ENCODE measurements around the gene TIMM17B.

DNA sequence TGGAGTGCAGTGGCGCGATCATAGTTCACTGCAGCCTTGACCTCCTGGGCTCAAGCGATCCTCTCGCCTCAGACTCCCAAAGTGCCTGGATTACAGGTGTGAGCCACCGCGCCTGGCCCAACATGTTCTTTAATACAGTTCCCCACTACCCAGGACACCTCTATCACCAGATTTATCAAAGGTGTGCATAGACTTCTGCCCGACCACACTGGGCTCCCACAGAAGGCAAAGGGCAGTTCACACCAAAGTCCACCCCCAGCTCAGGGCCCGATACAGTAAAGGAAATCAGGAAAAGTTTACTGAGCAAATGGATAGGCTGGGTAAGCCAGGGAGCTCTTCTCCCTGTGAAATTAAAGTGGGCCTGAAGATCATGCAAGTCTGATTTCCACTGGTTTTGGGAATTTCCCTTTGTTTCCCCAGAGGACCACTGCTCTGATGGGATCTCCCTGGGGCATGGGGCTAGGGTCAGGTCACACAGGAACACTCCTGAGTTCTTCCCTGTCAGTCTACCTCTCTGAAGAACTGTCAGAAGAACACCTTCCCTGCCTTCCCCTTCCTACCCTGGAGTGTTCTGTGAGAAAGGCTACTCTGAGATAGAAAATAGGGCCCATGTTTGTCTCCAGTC lies 39.0 kb upstream of the TIMM17B start:
- TF ChIP-seq, protein P1, sequence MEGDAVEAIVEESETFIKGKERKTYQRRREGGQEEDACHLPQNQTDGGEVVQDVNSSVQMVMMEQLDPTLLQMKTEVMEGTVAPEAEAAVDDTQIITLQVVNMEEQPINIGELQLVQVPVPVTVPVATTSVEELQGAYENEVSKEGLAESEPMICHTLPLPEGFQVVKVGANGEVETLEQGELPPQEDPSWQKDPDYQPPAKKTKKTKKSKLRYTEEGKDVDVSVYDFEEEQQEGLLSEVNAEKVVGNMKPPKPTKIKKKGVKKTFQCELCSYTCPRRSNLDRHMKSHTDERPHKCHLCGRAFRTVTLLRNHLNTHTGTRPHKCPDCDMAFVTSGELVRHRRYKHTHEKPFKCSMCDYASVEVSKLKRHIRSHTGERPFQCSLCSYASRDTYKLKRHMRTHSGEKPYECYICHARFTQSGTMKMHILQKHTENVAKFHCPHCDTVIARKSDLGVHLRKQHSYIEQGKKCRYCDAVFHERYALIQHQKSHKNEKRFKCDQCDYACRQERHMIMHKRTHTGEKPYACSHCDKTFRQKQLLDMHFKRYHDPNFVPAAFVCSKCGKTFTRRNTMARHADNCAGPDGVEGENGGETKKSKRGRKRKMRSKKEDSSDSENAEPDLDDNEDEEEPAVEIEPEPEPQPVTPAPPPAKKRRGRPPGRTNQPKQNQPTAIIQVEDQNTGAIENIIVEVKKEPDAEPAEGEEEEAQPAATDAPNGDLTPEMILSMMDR (IDR thresholded peaks at IDR 0.05): no peak
- TF ChIP-seq POLR2A (IDR thresholded peaks at IDR 0.05): no peak
- no peak for TF ChIP-seq POLR2AphosphoS5 (IDR thresholded peaks at IDR 0.05)

Measured in breast epithelium (tissue), 3 donors.